ENCODE data around the gene DDR2.

Gene DDR2

DNA sequence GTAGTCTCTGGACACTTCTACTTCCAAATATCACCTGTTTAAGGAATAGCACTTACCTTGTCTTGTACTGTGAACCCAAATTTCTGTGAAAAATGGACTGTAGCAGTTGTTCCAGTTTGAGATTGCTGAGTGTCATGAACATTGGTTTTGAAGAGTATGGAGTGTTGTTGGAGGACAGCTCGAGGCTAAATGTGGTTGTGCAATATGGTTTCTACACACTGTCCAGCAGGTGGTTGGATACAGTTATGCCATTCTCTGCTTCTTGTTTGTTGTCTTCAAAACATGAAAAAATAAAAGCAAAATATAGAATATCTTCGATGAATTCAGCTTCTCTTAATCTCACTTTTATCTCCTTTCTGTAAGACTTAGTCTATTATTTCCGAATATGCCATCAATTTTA, 67.1 kb downstream of the DDR2 start:
- no peak for DNase-seq (ENCODE audit: low spot score)

DNA sequence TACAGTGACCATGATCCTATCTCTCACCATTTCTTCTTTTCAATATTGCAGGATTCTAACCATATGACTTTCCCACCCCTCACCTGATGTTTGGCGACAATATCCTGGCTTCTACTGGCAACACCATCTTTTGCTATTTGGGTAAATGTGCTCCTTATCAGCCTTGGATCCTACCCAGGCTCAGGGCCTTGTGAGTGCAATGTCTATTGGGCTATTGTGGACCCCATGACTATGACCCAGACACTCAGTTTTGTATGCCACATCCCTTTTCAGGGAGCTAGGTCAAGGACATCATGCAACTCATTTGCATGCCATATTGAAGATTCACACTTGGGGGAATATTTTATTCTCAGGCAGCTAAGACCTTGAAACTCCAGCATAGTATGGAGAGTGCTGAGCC, 67.9 kb downstream of the DDR2 start:
- no peak for DNase-seq (ENCODE audit: low spot score)

DNA sequence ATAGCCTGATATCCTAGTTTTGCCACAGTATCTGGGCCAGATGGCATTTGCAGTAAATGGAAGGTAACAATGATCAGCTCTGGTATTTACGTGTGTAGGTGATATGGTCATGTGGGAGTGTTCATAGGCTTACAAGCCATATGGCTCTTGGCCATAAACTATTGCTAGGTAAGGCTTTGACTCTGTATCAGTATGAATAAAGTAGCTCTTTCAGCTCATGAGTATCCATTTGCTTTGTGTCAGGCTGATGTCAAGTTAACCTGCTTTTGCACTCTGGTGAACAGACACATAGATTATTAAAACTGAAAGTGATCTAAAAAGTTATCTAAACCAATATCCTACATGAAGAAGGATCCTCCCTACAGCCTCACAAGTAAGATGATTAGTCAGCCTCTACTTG, 69.0 kb downstream of the DDR2 start:
- no peak for DNase-seq (ENCODE audit: low spot score)

DNA sequence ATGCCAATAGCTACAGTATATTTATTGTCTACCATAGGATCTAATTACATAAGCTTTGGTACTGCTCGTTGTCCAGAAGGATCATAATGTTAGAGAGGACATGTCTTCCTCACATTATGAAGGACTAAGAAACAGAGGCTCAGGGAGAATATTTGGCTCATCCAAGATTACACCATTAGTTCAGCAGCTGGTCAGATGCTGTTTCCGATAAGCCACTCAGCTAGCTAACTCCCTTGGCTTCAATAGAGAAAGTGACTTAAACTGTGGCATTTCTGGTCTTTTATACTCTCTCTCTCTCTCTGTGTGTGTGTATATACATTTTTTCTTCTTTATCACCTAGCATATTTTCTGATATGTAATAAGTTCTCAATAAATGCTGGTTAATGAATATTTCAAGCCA, 70.4 kb downstream of the DDR2 start:
- no peak for DNase-seq (ENCODE audit: low spot score)

DNA sequence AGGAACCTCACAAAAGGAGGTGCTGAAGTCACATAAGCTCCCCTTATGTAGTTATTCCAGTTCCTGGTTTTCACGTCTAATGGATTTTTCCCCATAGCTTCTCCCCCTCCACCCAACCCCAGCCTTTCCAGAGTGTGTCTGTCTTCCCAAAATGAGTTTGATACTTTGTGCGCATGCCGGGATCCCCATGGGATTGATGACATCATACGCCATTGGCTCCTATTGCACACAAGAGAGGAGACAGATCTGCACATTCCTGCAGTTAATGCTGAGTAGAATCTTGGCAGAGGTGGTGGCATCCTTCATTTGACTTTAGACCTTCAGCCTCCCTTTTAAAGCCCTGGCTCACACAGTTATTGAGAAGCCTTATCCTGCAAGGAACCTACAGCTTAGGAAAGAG, 71.4 kb downstream of the DDR2 start:
- no peak for DNase-seq (ENCODE audit: low spot score)

DNA sequence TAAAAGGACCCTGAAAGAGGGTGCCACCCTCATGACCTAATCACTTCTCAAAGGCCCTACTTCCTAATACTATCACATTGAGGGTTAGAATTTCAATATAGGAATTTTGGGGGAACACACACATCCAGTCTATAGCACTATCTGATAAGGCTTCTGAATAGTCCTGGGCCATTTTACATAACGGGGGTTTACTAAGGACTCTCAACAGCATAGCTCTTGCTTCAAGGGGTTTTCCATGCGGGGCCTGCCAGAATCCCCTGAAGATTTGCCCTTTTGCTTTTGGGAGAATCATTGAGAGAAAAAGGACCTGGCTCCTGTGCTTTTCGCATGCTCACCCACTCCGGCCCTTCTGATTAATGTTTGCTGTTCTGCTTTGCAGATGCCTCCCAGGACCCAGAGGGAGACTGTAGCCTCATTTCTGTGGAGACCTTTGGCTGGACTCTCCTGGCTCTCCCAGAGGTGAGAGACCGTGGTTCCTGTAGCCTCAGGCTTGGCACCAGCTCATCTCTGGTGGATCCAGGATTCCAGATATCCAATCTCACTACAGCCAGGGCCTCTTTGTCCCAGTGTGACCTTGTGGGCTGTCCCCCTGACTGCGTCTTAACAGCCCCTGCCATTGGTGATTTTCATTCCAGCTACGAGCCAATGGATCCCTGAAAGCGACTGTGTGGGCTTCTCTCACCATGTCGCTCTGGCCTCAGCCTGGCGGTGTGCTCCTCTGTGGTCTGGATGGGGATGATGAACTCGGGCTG, 72.6 kb downstream of the DDR2 start:
- no peak for DNase-seq (ENCODE audit: low spot score)

DNA sequence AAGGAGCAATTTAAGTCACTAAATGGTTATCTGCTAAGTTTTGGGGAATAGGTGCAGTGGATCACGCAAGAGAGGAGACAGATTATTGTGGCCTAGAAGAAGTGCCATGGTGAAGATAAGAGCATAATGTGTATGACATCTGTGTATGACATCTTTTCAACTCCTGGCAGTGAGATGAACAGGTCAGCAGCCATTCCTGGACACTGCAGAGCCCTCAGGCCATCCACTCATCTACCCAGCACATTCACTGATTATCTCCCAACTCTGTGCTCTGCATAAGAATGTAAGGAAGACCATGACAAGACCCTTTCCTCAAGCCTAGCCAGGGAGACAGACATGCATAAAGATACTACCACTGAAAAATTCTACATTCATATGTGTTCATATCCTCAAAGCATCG, 73.7 kb downstream of the DDR2 start:
- DNase-seq (ENCODE audit: low spot score): no peak

DNA sequence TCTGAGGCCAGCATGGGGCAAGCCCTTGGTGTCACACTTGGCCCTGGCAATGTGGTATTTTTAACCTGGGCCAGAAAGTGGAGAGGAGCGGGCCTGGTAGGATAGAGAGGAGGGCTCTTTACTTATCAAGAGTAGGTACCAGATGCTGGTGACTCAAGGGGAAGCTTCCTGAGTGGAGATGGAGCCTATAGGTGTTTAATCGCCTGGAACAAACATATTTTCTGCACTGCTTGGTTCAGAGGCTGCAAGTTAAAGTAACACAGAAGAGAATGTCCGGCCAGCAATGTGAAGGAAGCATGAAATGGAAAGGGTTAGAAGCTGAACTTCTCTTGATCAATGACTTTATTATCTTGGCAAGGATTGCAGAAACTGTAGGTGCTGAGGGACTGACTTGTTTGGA, 74.3 kb downstream of the DDR2 start:
- DNase-seq (ENCODE audit: low spot score): no peak

DNA sequence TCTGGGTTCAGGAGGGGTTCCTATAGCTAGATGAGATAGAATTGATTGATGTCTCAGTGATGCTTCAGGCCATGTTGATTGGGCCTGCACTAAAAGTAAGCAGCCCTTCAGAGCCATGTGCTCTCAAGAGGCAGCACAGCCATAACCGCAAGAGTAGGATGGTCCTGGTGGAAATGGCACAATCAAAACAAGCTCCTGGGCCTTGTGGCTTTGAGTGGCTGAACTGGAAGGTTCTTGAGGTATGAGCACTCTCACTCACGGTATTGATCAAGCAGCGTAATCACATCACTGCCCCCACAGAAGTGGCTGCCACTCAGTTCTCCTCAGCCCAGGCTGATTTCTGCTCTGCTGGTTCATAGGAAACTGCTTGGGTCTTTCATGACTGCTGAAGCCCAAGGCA, 76.0 kb downstream of the DDR2 start:
- DNase-seq (ENCODE audit: low spot score): no peak

DNA sequence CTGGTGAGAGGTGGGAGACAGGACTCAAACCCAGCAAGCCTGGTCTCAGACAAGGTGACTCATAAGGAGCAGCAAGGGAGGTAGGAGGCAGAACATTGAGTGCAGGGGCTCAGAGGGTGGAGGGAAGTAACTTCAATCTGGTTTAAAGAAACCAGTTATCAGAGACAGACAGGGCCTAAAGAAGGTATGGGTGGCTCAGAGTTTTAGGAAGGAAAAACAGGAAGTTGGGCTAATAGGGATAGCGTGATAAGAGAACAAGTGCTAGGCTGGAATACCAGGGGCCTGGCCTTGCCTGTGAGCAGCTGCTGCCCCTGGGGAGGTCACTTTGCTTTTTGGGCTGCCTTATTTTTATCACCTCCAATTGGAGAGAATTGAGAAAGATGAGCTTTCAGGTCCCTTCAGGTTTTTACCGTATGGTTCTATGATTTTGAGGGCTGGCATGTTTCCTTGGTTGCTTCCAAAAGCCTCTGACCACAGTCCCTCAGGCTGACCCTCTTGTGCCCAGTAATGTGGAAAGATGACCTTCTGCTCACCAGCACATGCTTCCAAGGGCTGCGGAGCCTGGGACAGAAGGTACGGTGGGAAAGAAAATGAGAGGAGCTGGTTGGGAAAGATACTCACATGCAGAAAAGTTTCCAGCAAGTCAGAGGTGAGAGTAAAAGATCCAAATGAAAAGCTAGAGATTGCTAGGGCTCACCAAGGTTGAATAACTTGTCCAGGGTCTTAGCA, 77.0 kb downstream of the DDR2 start:
- DNase-seq (ENCODE audit: low spot score): no peak

DNA sequence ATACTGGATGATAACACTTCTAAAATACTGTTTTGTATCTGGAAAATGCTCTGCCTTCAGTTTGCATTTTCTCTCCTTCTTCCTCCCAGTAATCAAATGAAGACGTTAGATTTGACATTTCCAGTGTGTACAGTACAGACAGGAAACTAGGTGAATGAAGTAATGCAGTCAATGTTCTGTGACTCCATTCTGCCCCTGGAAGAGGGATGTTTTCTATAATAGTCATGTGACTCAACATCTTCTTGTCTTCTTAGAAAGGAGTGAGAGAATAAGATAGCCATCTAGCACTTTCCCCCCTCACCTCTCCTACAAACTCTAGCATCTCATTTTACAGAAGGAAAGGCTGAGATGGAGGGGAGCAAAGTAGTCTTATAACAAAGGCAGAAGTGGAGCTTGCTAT, 77.6 kb downstream of the DDR2 start:
- no peak for DNase-seq (ENCODE audit: low spot score)

DNA sequence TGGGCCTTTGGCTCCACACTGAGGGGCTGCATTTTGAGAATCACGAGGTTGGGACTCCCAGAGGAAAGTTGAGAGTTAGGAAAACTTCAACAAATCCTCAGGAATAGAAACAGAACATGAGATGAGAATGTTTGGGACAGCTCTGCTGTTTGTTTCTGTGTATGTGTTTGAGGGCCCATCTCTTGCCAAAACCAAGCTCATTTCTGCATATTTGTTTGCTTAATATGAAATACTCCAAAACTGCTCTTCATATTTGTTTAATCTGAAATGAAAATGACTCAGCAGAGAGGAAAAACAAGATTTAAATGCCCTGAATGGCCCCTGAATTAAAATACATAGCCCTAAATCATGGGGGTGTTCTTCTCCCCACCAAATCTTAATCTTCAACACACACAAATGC, 78.1 kb downstream of the DDR2 start:
- no peak for DNase-seq (ENCODE audit: low spot score)

DNA sequence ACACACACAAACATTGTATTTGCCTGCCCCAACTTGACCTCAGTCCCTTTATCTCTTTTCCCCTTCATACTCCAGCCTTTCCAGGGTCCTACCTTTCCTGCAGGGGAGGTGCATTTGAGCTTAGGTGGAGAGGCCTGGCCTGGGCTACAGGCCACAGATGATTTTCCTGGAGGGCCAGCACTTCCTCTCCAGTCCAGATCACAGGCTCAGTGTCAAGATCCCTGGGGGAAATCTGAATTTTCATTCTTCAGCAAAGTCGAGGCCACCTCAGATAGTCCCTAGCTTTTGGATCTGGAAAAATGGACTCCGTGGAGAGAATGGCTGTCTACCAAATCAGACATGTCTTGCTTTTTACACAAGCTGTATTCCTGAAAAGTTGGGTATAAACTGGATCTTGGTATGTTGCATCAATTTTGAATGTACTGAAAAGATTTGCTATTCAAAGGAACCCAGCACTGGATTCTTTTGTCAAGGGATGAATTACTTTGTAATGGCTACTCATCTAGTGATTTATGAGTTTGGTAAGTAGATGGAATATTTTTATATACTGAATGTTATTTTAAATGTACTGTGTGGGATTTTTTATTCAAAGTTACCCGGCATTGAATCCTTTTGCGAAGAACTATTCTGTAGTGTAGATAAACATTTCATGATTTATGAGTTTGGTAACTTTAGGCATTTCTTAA, 78.7 kb downstream of the DDR2 start:
- DNase-seq (ENCODE audit: low spot score): no peak

DNA sequence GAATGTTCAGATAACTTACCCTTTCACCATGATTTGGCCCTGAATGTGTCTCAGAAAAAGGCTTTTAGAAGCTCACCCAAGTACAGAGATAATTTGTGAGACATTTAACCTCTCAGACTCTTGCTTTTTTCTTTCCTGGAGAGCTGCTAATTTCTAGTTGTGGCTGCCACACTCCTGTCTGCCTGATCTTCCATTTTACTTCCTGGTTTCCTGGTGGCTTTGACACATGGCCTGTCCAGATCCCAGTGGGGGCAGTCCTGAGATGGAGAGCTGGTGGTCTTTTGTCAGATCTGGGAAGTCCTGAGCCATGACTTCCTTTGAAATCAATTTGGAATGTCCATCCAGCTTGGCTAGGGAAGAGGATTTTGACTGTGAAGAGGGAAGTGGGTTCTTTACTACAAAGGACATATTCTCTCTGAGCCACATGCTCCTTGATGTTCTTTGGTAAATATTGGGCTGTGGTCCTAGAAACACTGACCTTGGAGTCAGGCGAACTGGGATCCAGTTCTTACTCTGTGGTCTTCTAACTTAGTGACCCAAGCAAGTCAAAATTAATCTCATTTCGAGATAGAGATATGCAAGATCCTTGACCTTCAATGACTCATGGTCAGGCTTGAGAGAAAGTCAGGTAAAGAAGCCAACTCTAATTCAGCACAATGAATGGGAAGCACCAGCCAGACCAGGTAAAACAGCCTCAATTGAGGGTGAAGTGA, 80.2 kb downstream of the DDR2 start:
- DNase-seq (ENCODE audit: low spot score): no peak

DNA sequence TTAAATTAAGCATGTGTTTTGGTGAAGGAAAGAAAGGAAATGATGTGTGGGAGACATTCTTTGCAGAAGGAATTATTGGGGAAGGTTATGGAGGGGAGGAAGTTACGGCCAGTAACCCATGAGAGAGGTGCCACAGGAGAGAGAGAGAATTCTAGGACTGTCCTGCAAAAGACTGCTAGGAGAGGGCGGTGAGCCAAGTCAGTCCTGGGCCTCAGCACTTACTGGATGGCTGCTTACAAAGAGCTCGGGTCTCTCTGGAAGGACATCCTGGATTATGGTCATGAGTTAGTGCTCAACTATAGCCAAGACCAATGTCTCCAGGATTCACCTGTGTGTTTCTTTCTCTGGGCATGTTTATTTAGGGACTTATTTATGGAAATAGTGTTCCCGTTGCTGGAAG, 83.9 kb downstream of the DDR2 start:
- DNase-seq (ENCODE audit: low spot score): no peak

DNA sequence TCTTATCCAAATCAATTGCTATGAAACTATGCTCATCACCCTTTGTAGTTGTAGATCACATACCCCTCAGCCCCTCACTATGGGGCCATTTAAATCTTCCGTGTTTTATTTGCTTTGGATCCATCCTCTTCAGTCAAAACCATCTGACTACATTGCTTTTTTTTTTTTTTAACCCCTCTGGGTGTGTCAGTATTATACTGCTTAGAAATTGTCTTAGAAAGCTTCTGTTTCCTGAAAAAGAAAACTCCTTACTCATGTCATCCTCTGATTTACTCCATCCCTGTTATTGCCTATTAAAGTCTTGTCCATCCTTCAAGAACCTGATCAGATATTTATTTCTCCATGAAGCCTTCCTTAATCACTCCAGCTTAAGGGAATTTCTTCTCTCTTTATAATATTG, 84.3 kb downstream of the DDR2 start:
- DNase-seq (ENCODE audit: low spot score): no peak

DNA sequence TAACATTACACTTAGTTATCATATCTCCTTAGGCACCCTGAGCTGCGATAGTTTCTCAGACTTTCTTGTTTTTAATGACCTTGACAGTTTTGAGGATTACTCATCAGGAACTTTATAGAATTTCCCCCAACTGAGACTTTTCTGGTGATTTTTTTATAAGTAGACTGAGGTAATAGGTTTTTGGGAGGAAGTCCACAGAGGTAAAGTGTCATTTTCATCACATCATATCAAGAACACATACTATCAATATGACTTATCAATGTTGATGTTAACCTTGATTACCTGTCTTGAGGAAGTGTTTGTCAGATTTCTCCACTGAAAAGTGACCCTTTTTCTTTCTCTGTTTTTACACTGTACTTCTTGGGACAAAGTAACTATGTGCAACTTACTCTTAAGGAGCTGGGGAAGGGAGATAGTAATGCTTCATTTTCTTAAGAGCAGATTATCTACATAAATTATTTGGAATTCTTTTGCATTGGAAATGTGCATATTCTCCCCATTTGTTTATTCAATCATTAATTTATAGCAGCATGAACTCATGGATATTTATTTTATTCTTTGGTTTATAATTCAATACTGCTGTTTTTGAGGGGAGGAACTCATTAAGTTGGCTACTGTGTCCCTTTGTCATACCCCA, 85.4 kb downstream of the DDR2 start:
- DNase-seq (ENCODE audit: low spot score): no peak

DNA sequence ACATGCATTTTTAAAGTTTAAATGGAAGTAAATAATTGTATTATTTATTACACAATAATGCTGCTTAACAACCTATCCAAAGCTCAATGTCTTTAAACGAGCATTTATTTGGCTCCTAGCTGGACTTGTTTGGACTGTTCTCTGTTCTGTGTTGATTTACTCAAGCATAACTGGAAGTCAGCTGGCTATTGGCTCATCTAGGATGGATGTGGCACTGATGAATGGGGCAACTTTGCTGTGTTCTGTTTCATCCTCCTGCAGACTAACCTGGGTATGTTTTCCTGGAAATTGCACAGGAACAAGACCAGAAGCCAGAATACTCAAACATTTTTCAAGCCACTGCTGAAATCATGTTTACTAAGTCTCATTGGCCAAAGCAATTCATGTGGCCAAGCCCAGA, 87.4 kb downstream of the DDR2 start:
- DNase-seq (ENCODE audit: low spot score): no peak

DNA sequence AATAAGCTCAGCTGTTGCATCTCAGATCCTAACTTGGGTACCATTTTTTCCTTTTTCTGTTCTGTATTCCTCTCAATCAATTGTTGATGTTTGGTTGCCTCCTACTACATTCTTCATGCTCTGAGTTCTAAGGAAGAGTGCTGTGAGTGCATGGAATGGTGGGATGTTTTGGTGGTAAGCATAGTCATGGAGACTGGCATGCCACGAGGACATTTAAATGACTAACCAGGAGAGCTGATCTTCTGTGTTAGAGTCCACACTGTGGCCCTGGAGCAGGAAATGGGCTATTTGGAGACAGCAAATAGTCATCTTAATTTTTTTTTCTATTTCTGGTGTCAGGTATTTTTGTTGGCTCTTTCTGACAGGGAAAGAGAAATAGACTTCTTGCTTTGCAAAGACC, 88.7 kb downstream of the DDR2 start:
- no peak for DNase-seq (ENCODE audit: low spot score)

DNA sequence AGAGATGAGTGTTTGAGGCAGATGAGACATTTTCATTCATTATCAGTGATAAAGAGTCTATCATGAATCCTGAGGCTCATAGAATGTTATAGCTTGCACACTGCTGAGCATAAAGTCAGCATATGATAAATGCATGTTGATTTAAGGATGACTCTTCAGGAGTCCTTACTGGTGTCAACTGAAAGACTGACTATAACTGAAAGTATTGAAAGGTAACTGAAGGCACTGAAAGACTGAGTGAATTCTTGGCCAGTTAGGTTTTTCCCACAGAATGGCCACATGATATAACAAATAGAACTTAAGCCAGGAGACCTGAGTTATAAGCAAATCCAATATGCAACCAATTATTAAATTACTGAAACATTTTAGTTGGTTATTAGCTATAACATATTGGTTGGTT, 89.2 kb downstream of the DDR2 start:
- DNase-seq (ENCODE audit: low spot score): no peak

DNA sequence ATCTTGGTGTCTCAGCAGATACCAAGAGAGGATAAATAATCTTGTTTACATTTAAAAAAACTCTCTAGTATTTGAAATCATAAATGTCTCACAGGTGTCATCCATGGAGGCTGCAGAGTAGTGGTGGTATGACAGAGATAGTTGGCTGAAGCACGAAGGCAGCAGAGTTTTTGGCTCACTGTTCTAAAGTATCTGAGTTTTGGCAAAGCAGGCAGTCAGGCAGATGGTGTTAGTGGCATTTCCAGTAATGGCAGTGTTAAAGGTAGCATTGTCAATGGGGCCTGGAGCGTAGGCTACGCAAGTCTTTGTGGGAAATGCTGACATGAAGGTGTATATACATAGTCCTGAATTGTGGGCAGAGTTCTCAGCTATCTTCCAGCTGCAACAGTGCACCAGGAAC, 89.8 kb downstream of the DDR2 start:
- no peak for DNase-seq (ENCODE audit: low spot score)

DNA sequence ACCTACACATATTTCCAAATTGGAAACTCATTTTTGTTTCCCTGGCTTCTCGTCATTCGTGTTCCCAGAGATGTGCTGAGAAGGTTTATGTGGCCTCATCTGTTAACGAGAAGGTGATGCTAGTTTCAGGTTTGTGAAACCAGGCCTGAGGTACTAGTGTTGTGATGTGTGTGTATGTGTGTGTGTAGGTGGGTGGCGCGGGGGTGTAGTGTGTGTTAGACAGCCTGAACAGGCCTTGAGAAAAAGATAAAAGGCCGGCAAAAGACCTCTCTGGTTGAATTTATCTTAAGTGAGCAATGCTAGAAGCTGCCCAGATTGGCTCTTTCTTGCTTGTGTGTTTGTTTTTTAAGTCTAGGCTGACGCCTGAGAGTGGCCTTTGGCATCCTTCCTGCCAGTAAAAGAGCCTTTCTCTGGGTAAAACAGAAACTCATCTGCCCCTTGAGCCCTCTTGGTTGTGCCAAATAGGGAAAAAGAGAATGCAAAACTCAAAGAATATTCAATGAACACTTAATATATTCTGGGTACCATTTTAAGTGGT, 92.4 kb downstream of the DDR2 start:
- DNase-seq (ENCODE audit: low spot score): no peak

Data from HuH-7.5 (cell line).